Ovary (tissue), 9 donors: ENCODE measurements around the gene SPPL2C. TPM values are rescaled to one million over a fixed set of nuclear protein-coding genes. Genes with fewer than 3 reads are reported as not detected.

Experiments
- DNase-seq, 5 donors: peaks; one replicate each; pipeline ENCODE4 v3.0.0-alpha.2; 2019 to 2020
- H3K27ac ChIP-seq, 2 donors: fragments of 200-600 bp; one replicate each; pipeline versions ENCODE4 v1.5.1 to v1.8.0; 2019 to 2022
- H3K27me3 ChIP-seq: fragments of 200-600 bp; one replicate; pipeline ENCODE4 v1.8.0; 2022
- H3K36me3 ChIP-seq: fragments of 200-600 bp; sonication (generic); one replicate; pipeline ENCODE4 v1.5.1; 2019
- H3K4me1 ChIP-seq: one replicate; pipeline ENCODE4 v1.8.1; 2013; ENCODE audit warnings: mild to moderate bottlenecking, moderate library complexity; ENCODE audit not compliant: insufficient read depth
- H3K4me3 ChIP-seq: fragments of 200-600 bp; sonication (generic); one replicate; pipeline ENCODE4 v1.5.1; 2017
- H3K9me3 ChIP-seq, 2 donors: fragments of 200-600 bp in 1 of 2; sonication (generic) in 1 of 2; one replicate each; pipeline versions ENCODE4 v1.5.1 to v1.8.1; 2013 to 2019; ENCODE audit warnings: mild to moderate bottlenecking in 1 of 2, moderate library complexity in 1 of 2
- EP300 ChIP-seq: sonication (generic); formaldehyde crosslinking; IDR thresholded peaks from one replicate; pipeline ENCODE4 v1.6.1; 2017; ENCODE audit warnings: antibody characterized with exemption
- POLR2A ChIP-seq: fragments of 450-650 bp; IDR thresholded peaks from one replicate; pipeline ENCODE4 v1.6.1; 2017; ENCODE audit warnings: antibody characterized with exemption, mild to moderate bottlenecking, moderate library complexity
- WGBS, 3 donors: extraction: QIAGEN DNeasy Blood & Tissue Kit in 1 of 3; methylation state at CpG; one replicate each; pipeline versions ENCODE4 v1.1.5 to v1.1.7; 2013 to 2017; 5-methylcytosine and 5-hydroxymethylcytosine counted together
- intact Hi-C, 4 donors: fragments of 100-400 bp; cut with DNase I; formaldehyde crosslinking; loops; one replicate each; pipeline versions ENCODE4 v1.11.0 to v1.15.1; 2022 to 2023
- polyA plus RNA-seq, 2 donors: library from polyadenylated mRNA; stranded (reverse); fragments of 200-250 nt in 1 of 2; fragments of 350-450 nt in 1 of 2; fragmentation: Illumina TruSeq in 1 of 2; extraction: RNeasy Lipid Tissue Mini Kit (QIAGEN cat#74804) in 1 of 2; gene quantifications; one replicate each; pipeline ENCODE4 v1.2.3, GENCODE V29; 2013 to 2014
- total RNA-seq, 7 donors: library from RNA; depleted of rRNA in 2 of 7; stranded (reverse); fragments of >200 nt in 2 of 7; fragmentation: NEBNext Ultra II Directional in 3 of 7; extraction: Animal tissue kit (Norgen Biotek cat#: 25700) in 3 of 7; gene quantifications; one replicate each; pipeline versions ENCODE4 v1.1.0 to v1.2.4, GENCODE V29; 2016 to 2023
- TF ChIP-seq, protein P1 (sequence below), 3 donors: fragments of 450-650 bp in 2 of 3; fragments of 200-600 bp in 1 of 3; IDR thresholded peaks; one replicate each; pipeline versions ENCODE4 v1.5.1 to v1.8.0; 2016 to 2022; ENCODE audit warnings: antibody characterized with exemption in 3 of 3, mild to moderate bottlenecking in 1 of 3
- donor health status: DM: no; HTN: no; CAD: no; lungs with moderate emphysema.
- donor health status: DM: no; HTN: no; CAD: no.
- donor health status: Bipolar disorder and iron deficiency.
- donor health status: DM: yes; HTN: yes; CAD: no.
- donor health status: DM: no; HTN: no; CAD: no.
- donor health status: DM: yes; HTN: yes; CAD: no.

The SPPL2C gene
- total and polyA plus RNA-seq, 9 donors = not detected

DNA sequence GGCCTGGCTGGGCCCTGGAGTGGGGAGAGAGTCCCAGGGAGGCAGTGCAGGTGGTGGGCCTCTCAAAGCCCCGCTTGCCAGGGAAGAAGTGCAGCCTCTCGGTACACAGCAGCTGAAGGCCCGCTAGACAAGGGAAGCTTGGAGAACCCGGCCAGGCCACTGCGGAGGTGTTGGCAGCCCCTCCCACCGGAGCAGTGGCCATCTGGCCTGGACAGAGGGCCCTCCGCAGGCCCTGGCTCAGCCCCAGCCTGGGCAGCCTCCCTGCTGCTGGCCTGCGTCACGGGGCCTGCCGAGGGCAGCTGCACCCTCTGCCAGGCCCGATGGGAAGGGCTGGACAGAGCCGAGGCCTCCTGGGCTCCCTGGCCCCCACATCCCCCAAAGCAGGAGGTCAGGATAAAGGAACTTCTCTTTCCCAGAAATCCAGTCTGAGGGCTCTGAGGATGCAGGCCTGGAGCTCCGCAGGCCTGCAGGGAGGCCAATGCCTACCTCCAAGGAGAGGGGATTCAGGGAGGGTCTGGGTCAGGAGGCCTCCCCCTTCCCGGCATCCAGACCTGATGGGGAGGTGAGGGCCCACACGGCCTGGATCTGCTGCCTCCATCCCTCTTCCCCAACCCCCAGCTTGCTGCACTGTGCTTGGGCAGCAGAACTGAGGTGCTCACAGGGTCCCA is 4.3 kb downstream of the SPPL2C start:
- Histone ChIP-seq H3K4me1 (no peaks in the 10 kb centered on the region), H3K36me3 (no peaks in the 10 kb centered on the region), H3K27me3 (no peaks in the 10 kb centered on the region), H3K9me3 (no peaks in the 10 kb centered on the region), H3K4me3 (no peak overlapping the region), H3K27ac (no peak overlapping the region)
- 33 to 44% (median 41%) methylated on average over 14 to 15 of the region's 15 CpGs for WGBS, 3 donors
- no peak for TF ChIP-seq EP300
- TF ChIP-seq, protein P1, sequence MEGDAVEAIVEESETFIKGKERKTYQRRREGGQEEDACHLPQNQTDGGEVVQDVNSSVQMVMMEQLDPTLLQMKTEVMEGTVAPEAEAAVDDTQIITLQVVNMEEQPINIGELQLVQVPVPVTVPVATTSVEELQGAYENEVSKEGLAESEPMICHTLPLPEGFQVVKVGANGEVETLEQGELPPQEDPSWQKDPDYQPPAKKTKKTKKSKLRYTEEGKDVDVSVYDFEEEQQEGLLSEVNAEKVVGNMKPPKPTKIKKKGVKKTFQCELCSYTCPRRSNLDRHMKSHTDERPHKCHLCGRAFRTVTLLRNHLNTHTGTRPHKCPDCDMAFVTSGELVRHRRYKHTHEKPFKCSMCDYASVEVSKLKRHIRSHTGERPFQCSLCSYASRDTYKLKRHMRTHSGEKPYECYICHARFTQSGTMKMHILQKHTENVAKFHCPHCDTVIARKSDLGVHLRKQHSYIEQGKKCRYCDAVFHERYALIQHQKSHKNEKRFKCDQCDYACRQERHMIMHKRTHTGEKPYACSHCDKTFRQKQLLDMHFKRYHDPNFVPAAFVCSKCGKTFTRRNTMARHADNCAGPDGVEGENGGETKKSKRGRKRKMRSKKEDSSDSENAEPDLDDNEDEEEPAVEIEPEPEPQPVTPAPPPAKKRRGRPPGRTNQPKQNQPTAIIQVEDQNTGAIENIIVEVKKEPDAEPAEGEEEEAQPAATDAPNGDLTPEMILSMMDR (IDR thresholded peaks at IDR 0.05) = no peak
- no peak for TF ChIP-seq POLR2A
- intact Hi-C loops = no loop called here
- DNase-seq = no peak

DNA sequence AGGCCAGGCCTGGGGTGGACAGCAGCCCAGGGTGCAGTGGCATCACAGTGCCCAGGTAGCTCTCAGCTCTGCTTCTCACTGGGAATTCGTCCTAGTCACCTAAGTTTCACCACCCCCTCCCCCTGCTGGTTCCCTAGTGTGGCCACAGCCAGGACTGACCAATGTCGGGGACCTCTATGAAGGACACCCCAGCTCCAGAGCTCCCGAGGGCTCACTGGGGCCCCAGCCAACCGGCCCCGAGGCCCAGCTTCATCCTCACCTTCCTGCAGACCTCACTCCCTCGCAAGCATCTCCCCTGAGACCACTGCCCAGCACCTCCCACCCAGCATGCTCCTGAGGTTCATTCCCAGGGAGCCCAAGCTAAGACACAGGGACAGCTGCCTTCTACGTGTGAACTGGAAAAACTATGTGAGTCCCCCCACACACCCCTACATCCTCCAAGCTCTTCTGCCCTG is 4.9 kb downstream of the SPPL2C start:
- Histone ChIP-seq H3K27ac (no peak overlapping the region), H3K9me3 (no peaks in the 10 kb centered on the region), H3K4me3 (no peak overlapping the region), H3K27me3 (no peaks in the 10 kb centered on the region), H3K36me3 (no peaks in the 10 kb centered on the region), H3K4me1 (no peaks in the 10 kb centered on the region)
- TF ChIP-seq POLR2A = no peak
- no peak for TF ChIP-seq EP300
- TF ChIP-seq, protein P1 (IDR thresholded peaks at IDR 0.05) = no peak
- intact Hi-C loops = no loop called here
- WGBS, 3 donors = 72 to 75% (median 74%) methylated on average over 7 of the region's 7 CpGs
- no peak for DNase-seq

DNA sequence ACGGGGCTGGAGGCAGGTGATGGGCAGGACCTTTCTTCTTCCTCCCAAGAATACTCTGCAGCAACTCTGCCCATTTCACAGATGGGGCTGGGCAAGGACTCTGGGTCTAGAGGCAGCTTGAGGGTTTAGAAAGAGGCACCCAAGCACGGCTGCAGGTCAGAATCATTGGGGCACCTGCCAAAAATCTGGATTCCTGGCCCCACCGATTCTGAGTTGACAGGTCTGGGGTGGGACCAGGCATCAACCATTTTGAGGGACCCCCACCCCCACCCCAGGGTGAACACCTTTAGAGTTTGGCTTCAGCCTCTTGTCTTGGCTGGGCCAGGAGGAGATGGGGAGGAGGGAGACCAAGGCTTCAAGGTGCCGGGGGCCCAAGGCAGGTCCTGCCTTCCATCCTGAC is 5.3 kb downstream of the SPPL2C start:
- intact Hi-C loops = loop anchor here in 1 of 4 donors (5.0 kb wide), 1 partner anchor 208 kb away; no protein-coding TSS in a partner anchor
- H3K4me3 ChIP-seq = no peak overlapping the region
- no peaks in the 10 kb centered on the region for H3K9me3 ChIP-seq
- no peaks in the 10 kb centered on the region for H3K27me3 ChIP-seq
- no peak overlapping the region for H3K27ac ChIP-seq
- no peaks in the 10 kb centered on the region for H3K4me1 ChIP-seq
- TF ChIP-seq EP300 (no peak), POLR2A (no peak)
- TF ChIP-seq, protein P1 (IDR thresholded peaks at IDR 0.05) = no peak
- WGBS, 3 donors = 77 to 83% (median 77%) methylated on average over 3 to 4 of the region's 4 CpGs
- H3K36me3 ChIP-seq = no peaks in the 10 kb centered on the region
- no peak for DNase-seq

DNA sequence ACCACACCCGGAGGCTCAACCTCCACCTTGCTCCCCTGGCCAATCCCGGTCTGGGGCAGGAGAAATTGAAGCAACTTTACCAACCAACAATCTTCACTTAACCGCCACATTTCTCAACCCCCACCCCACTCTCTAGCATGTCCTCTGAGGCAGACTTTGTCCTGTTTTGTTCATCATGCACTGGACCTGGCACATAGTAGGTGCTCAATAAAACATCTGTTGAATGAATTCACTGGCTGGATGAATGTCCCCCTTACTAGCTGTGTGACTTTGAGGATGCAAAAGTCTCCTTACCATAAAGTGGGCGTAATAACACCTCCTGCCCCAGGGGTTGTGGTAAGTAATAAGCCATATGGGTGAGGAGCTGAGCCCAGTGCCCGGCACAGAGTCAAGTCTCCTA is 5.8 kb downstream of the SPPL2C start:
- no peak for TF ChIP-seq EP300
- Histone ChIP-seq H3K36me3 (no peaks in the 10 kb centered on the region), H3K4me1 (no peaks in the 10 kb centered on the region), H3K27me3 (no peaks in the 10 kb centered on the region), H3K4me3 (no peak overlapping the region), H3K9me3 (no peaks in the 10 kb centered on the region), H3K27ac (no peak overlapping the region)
- DNase-seq = no peak
- intact Hi-C loops = loop anchor here in 1 of 4 donors (5.0 kb wide), 1 partner anchor 208 kb away; no protein-coding TSS in a partner anchor
- WGBS, 3 donors = 82 to 85% (median 83%) methylated on average over 5 of the region's 5 CpGs

DNA sequence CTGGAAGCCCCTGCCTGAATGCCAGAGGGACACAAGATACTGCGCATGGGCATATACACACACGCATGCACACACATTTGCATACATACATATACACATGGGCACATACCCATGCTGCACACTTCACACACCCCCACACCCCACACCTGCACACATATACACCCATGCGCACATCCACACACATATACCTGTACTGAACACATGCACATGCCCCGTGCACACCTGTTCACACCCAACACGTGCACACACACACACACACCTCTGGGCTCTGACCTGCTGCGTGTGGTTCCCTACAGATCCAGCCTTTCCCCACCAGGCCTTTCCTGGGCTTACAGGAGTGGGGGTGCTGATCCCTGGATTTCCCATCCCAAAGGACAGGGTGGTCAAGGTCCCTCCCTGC is 6.3 kb downstream of the SPPL2C start:
- Histone ChIP-seq H3K36me3 (no peaks in the 10 kb centered on the region), H3K4me1 (no peaks in the 10 kb centered on the region), H3K9me3 (no peaks in the 10 kb centered on the region), H3K27me3 (no peaks in the 10 kb centered on the region), H3K27ac (no peak overlapping the region), H3K4me3 (no peak overlapping the region)
- TF ChIP-seq POLR2A = no peak
- no peak for TF ChIP-seq EP300
- TF ChIP-seq, protein P1 (IDR thresholded peaks at IDR 0.05) = no peak
- WGBS, 3 donors = 80 to 84% (median 82%) methylated on average over 6 of the region's 6 CpGs
- DNase-seq = no peak
- intact Hi-C loops = loop anchor here in 1 of 4 donors (5.0 kb wide), 1 partner anchor 209 kb away; no protein-coding TSS in a partner anchor
